DMS153 treated with DMSO at 0.1 percent for 48 hours (cell line): Measurements from ENCODE around the gene TDRD15.
A peak's percentile ranks its signal among the peaks of the same experiment; 100 is the strongest.
"Not testable (repeated sequence)": the region's sequence is repeated elsewhere in the genome, so short reads cannot be mapped to it uniquely, and the experiment has no call there.

Source experiments
- DNase-seq: peaks from one replicate; lab custom pipeline; 2025; ENCODE audit not compliant: unreplicated experiment; lab: John Stamatoyannopoulos, UW

The TDRD15 gene

DNA sequence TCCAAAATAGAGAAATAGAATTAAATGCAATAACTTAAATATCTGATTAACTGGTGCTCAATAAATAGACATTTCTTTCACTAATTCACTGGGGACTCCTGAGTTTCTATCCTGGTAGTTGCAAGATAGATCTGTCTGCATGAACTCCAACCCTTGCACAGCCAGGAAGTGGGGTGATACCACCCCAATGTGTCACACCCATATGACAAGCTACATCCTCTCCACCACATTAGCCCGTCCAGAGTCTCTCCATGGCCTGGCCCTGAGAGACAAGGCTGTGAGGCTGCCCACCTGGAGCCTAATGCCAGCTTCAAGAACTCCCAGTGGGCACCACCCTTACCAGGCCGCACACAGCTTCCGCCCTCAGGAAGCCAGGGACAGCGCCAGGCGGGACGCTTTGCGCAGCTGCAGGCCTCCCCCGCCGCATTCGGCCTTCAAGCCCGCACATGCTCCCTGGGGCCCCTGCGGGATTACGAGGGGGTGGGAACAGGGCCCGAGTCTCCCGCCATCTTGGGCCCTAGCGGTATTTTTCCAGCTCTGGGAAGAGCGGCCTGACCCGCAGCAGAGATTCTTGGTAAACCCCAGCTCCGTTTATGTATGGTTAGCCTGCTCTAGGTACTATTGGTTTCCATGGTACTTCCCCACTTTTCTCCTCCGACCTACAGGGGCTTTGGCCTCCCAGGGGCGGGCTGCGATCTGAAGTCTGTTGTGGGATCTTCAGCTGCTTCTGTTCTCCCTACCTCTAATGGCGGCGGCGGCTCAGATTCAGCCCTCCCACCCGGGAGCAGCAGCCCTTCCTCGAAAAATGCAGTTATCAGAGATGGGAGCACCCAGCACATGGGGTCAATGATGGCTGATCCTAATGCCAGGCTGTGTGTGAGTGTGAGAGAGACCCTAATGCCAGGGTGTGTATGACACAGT, at the start of gene TDRD15:
Gene TDRD15 (plus strand): TSS at position 496 of the 921 bp plus-strand sequence. CDS start 13,500 bp downstream, outside the sequence.
- no peak for DNase-seq

DNA sequence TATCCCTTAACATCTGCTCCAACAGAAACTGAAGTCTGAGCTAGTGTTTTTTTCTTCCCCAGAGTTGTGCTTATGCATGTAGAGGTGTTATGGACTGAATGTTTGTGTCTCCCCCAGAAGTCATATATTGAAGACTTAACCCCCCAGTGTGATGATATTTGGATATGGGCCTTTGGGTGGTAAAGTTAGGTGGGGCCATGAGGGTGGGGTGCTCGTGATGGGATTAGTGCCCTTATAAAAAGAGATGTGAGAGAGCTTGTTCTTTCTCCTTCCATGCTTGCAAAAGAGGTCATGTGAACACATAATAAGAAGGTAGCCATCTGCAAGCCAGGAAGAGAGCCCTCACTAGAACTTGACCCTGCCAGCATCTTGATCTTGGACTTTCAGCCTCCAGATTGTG, 45.5 kb upstream of the TDRD15 start:
- DNase-seq: no peak

DNA sequence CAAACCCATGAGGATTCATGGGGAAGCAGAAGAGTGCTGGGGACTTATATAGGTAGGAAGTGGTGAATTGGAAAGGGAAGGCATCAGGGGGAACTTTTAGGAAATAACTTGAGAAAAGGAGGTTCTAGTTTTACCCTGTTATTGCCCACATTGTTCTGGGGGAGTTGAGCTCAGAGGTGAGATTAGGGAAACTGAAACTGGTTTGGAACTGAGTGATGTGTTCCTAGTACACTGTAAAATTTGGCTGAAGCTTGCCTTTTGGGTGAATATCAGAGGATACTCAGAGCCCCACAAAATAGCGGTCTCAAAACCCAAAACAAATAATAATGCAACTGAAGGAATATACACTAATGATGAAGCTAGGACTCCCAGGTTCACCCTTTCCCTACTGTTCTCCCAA, 40.3 kb upstream of the TDRD15 start:
- DNase-seq: no peak

DNA sequence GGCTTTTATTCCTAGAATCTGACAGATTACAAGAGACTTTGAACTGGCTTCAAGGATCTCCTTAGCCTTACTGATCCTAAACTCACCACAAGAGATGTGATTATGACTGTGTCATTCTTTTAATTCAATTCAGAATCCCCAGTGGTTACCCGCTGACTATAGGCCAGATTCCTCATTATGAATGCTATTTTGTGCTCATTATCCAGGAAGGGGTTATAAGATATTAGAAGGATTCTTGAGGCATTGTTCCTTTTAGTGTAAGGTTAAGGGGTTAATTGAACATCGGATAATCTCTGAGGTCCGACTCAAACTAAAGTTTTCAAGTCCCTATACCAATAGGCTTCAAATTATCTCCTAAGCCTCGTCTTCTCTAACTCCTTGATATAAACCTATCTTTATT, 39.4 kb upstream of the TDRD15 start:
- no peak for DNase-seq

DNA sequence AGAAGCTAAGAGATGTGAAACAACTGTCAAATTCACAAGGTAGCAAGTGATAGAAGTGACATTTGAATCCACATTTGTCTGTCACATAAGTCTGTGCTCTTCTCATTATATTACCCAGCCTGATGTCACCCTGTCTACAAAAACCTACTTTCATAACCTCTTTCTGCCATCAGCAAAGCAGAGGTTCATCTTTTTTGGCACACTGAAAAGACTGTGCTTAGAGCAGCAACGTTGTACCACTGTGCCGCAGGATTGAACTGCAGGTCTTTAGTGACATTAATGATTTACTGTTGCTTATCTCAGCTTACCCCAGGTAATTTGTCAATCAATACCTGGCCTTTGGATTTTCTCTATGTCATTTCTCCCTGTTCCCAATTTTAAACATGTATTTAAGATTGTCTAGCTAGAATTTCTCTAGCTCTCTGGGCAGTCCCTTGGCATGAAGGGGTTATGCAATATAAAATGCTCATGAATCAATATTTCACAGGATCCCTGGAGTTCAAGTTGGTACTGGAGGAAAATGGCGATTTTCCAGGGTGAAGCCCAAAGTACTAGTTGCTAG, 31.4 kb upstream of the TDRD15 start:
- DNase-seq: no peak

DNA sequence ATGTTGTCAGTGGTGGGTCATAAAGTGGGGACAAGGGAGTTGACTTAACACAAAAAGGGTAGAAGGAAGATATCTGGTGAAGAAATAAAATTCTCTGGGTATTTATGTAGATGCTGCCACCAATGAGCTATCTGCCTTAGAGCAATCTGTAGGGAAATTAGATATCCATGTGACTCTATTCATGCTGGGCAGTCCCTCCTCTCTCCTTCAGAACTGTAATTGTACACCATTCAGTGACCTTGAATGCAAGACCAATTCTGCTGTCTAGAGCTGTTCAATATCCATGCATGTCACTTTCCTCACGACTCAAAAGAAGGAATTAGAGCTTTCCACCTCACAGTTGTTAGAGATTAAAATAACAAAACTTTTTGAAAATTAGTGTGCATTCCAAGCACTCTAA, 28.6 kb upstream of the TDRD15 start:
- DNase-seq: no peak

DNA sequence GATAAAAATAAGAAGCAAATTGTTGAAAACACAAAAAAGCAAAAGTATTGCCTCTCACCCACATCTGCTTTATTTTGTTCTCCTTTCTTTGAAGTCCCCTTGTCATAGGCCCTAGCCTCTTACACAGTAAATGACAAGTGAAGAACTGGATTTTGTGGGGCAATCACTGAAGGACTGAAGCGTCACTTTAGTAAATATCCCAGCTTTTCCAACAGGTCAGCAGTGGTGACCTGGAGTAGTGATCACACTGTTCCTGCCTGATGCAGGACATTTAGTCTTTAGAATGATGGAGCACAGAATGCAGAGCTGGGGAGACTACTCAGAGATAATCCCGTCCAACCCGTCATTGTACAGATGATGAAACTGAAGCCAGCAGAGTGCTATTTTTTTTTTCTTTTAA, 28.1 kb upstream of the TDRD15 start:
- no peak for DNase-seq

DNA sequence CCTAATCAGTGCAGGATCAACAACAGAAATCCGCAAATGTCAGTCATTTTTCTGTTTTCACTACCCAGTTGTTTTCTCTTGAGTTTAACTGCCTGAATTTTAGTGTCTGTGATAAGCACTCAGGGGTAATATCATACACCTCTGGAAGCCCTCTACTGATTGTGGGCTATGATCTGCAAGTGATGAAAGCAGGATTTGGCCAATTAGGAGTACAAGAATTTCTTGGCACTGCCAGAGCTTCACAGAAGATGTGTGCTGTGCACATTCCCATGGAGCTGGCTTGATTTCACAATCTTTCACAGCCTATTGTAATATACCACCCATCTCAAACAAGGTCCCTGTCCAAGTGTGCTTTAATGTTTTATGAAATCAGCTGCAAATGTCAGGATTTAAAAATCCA, 27.3 kb upstream of the TDRD15 start:
- DNase-seq: no peak

DNA sequence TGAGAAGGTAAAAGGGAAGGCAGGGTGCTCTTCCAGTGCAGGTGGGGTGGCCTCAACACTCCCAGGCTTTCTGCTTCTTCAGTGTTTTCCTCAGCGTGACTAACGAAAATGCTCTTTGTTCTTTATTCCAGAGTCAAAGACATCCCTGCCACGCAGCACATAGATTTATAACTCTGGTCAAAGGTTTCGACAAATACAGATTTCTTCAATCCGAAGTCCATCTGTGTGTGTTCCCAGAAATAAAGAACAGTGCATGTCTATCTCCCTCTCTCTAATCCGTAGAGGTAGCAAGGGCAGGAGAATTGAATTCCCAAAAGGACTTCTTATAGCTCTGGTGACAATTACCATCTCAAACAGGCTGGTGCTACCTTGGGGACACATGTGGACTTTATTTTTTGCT, 26.4 kb upstream of the TDRD15 start:
- DNase-seq: no peak

DNA sequence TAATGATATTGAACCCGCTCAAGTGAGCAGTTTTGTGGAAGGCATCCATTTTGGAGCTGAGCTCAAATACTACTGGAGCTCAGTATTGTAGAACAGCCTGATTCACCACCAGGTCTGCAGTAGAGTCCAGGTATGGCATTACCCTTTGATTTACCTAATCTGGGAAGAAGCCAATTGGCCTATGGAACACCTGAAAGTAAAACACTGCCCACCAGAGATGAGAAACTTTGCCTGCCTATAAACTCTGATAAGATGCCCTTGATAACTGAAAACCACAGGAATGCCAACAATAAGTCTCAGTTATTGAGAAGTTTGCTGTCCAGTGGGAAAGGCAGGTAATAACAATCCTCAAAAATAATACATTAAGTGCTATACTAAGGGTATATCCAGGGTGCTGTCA, 25.5 kb upstream of the TDRD15 start:
- no peak for DNase-seq

DNA sequence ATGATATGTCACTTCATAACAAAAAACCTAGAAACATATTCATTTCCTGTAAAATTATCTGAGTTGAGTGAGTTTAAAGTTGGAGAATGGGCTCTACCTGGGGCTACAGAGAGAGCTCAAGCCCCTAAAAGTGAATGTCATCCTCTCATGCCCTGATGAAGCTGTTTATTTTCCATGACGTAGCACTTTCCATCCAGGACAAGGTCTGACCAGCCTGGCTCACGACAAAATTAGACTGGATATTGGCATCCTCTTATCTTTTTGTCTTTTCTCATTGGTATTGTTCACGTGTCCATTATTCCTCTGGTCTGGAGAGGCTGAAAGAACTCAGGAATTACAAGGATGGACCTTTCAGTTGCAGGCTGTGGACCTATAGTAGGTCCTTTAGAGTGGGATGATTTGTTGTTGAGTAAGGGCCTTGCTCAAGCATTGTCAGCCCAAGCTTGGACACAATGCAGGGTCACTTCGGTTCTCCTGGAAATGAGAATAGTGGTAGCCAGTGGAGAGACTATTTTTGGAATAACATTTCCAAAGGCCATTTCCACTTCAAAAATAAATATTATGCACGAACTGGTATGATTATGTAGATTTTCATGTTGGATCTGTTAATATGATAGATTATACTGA, 24.4 kb upstream of the TDRD15 start:
- DNase-seq: no peak

DNA sequence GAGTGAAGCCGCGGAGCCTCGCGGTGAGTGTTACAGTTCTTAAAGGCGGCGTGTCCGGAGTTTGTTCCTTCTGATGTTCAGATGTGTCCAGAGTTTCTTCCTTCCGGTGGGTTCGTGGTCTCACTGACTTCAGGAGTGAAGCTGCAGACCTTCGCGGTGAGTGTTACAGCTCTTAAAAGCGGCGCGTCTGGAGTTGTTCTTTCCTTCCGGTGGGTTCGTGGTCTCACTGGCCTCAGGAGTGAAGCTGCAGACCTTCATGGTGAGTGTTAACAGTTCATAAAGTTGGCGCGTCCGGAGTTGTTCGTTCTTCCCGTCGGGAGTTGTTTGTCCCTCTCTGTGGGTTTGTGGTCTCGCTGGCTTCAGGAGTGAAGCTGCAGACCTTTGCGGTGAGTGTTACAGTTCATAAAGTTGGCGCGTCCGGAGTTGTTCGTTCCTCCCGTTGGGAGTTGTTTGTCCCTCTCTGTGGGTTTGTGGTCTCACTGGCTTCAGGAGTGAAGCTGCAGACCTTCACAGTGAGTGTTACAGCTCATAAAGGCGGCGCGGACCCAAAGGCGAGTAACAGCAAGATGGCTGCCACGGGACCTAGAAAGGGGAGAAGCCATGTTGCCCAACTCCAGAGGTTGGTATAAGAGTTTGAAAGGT, 22.1 kb upstream of the TDRD15 start:
- DNase-seq: not testable (repeated sequence)

DNA sequence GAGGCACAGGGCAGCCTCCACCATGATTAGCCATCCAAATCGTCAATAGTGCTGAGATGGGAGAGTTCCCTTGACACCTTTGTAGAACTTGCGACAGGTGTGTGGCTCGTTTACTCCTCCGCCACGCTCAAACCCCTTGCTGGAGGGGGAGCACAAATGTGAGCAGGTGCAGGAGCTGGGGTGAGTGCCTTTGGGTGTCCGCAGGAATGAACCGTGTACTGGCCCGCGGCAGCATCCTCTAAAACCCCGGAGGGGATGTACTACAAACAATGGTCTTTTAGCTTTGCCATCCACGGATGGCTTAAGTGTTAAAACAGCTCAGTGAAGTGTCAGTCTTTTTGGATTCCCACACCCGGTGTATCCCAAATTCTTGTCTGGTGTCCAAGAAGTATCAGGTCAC, 21.4 kb upstream of the TDRD15 start:
- DNase-seq: no peak

DNA sequence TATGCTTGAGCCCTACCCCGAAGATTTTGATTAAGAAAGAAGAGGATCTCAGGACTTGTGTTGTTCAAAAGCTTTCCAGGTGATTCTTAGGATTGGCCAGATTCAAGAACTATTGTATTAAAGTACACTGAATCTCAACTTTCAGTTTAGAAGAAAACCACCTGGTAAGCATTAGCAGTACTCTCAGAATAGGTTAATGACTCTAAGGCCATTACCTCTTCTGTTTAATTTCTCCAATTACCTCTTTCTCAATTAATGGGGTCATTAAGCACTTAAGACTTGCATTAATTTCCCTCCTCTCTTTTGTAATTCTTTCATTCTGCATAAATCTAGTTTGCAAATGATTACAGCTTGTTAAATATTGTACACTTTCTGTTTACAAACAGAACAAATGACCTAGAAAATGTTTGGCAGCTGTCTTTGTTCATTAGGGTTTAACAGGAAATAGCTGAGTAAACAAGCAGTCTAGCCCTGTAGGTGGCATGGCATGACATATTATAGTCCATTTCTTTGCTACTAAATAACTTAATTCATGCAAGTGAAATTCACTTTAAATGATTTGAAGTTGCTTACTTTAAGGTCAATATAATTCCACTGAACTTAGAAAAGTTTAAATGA, 20.4 kb upstream of the TDRD15 start:
- DNase-seq: peak; percentile 44

DNA sequence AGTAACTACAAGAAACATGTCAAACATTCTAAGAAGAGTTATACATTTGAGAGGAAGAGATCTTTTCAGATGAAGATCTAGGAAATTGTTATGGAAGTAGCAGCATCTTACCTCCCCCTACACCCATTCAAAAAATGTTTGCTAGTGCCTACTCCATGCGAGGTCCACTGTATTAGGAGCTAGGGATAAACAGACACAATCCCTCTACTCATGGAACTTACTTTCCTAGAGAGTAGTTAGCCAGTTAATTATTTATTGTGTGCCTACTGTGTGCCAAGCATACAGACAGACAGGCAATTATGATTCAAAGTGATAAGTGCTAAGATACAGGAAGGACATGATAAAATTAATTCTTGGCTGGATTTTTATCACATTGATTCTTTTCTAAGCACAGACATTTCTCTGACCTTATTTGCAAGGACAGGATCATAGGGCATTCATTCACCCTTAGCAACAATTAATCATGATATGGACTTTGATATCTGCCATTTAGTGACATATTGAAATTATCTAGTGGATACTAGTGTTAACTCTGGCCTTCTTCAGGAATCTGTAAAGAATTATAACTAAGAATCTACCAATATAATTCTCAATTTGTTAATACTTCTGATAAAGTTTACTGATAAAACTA, 19.6 kb upstream of the TDRD15 start:
- no peak for DNase-seq

DNA sequence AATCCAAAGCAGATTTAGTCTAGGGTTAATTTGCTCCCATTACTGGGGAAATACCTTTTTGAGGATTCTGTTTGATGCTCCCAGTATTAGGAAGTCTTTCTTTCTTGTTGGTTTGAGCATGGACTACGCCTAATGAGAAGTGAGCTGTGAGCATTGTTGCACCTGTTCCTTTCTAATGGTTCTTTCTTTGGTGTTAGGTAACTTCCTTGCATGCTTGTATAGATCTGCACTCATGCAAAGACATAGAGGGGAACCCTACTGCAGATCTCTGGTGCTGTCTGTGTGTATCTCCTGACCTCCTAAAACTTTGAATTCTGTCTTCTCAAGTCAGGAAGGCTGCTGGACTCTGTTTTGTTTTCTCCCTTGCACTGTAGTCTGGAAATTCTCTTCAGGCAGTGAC, 12.8 kb upstream of the TDRD15 start:
- DNase-seq: no peak

DNA sequence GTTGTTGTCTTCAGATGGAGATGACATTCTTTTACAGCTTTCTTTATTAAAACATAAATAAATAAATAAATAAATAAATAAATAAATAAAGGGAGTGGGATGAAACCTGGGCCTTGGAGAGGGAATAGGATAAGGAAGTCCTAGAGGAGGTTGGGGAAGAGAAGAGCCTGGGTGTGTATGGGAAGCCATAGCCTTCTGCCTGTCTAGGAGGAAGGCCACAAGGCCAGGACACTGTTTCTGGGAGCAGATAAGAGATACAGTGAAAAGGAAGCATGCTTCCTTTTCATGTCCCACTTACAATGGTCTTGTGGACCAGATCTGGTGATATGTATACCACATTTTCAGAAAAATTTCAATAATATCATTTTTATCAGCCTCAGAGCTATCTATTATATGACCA, 6.1 kb upstream of the TDRD15 start:
- DNase-seq: no peak

DNA sequence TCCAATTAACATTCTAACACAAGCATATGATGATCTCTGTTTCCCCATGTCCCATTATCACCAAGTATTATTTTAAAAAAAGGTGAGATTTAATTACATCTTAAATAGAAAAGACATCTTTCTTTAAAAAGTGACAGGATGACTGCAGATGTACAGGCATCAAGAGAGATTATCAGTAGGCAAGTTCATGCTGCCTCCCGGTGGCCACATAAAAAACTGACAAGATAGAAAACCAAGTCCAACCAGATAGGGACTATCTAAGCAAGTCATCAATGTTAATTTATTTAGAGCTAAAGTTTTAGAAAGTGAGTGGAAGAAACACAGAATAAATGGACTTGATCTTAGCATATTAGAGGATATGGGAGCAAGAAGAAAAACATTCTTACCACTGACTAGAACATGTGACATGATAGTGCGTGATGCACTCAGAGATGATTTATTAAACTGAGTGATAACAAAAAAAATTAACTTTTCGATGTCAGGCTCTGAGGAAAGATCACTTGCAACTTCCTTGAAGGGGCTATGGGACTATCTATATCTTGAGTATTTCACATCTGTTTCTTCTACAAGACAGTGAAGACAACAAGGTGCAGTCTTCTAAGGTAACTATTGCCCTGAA, 5.4 kb upstream of the TDRD15 start:
- DNase-seq: peak; percentile 43

DNA sequence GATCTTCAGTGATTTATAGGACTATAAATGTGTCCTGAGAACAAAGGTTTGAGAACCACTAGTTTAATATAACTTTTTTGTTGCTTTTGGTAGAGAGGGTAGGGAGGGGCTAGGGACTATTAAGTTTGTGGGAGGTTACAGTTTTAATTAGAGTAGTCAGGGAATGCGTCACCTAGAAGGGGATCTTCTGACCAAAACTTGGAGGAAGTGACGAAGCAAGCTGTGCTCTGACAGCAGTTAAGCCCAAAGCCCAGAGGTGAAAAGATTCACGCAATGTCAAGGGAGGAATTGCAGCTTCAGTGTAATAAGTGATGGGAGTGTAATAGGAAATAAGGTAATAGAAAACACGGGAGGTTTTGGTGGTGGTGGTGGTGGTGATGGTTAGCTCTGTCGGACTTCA, 8.1 kb downstream of the TDRD15 start:
- DNase-seq: no peak

DNA sequence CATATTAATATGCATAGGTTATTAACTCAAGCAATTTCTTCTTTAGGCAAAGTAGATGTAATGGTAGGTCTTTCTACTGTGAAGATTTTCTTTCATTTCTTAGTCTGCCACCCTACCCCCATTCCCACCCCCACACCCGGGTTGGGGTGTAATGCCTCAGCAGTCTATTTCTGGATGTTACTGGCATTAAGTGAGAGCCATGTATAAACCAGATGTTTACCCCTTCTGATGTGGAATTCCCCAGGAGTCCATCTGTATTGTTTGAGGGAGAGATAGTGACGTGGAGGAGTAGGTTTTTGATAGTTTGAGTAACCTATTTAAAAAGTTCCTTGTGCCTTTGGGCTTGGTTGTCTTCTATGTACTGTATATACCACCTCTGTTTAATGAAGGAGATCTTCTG, 11.8 kb downstream of the TDRD15 start:
- no peak for DNase-seq
